ENCODE results near the gene FBXL15.

GRCh38 chr10:102421507-102421756 is 796 bp downstream of the FBXL15 start:
- TF ChIP-seq POLR2AphosphoS5 (IDR thresholded peaks at IDR 0.05; ENCODE audit: borderline replicate concordance, low read depth, low read length) (no peak), EZH2 (IDR thresholded peaks at IDR 0.05) (no peak), FOXP2 (optimal IDR thresholded peaks at IDR 0.05; ENCODE audit: control extremely low read depth, extremely low read length, insufficient read depth) (no peak)

Measured in SK-N-MC (cell line).